ENCODE data around the gene ETV3L.

ETV3L gene

GRCh38 chr1:157142765-157143423 lies 43.3 kb upstream of the ETV3L start:
- no peak for TF ChIP-seq CTCF (IDR thresholded peaks at IDR 0.05; ENCODE audit: low read depth, low read length, missing control alignments)
- no peak for DNase-seq (ENCODE audit: low read depth)
- H3K4me3 ChIP-seq (ENCODE audit: low read depth, low read length) = no peak overlapping the region

- H3K4me3 ChIP-seq (ENCODE audit: low read depth, low read length) = no peak overlapping the region
- DNase-seq (ENCODE audit: low read depth) = no peak
- no peak for TF ChIP-seq CTCF (IDR thresholded peaks at IDR 0.05; ENCODE audit: low read depth, low read length, missing control alignments)
These were observed 42.6 kb upstream of the ETV3L start for GRCh38 chr1:157142201-157142600.

GRCh38 chr1:157141212-157141855 lies 41.7 kb upstream of the ETV3L start:
- no peak overlapping the region for H3K4me3 ChIP-seq (ENCODE audit: low read depth, low read length)
- DNase-seq (ENCODE audit: low read depth) = no peak
- TF ChIP-seq CTCF (IDR thresholded peaks at IDR 0.05; ENCODE audit: low read depth, low read length, missing control alignments) = no peak

GRCh38 chr1:157140063-157140588 lies 40.5 kb upstream of the ETV3L start:
- TF ChIP-seq CTCF (IDR thresholded peaks at IDR 0.05; ENCODE audit: low read depth, low read length, missing control alignments) = no peak
- DNase-seq (ENCODE audit: low read depth) = no peak
- no peak overlapping the region for H3K4me3 ChIP-seq (ENCODE audit: low read depth, low read length)

- H3K4me3 ChIP-seq (ENCODE audit: low read depth, low read length) = peak overlapping the region; percentile 68
- DNase-seq (ENCODE audit: low read depth) = no peak
- no peak for TF ChIP-seq CTCF (IDR thresholded peaks at IDR 0.05; ENCODE audit: low read depth, low read length, missing control alignments)
These were observed 39.6 kb upstream of the ETV3L start for GRCh38 chr1:157139052-157139715.

- TF ChIP-seq CTCF (IDR thresholded peaks at IDR 0.05; ENCODE audit: low read depth, low read length, missing control alignments) = no peak
- peak; percentile 53 for DNase-seq (ENCODE audit: low read depth)
These were observed 38.8 kb upstream of the ETV3L start, which contains the start of gene ETV3 for GRCh38 chr1:157138220-157139051. Gene ETV3 (minus strand): TSS chr1:157138395. CDS start chr1:157136352, 2,043 bp downstream.

More at GRCh38 chr1:157138220-157139051, 38.8 kb upstream of the ETV3L start, which contains the start of gene ETV3:
- peak within 1 kb of the TSS; percentile 68 for H3K4me3 ChIP-seq (ENCODE audit: low read depth, low read length)
